OCI-LY1 (cell line): ENCODE measurements around the gene DOK7.

ENCODE experiments used
- CTCF ChIP-seq: fragments of 200-600 bp; sonication (generic), shearing (Covaris generic); IDR thresholded peaks from 2 replicates; pipeline ENCODE4 v1.5.1; 2017; ENCODE audit warnings: mild to moderate bottlenecking, antibody characterized with exemption, low read length, moderate library complexity, mixed read lengths
- EZH2 ChIP-seq: fragments of 200-600 bp; sonication (generic), shearing (Covaris generic); IDR thresholded peaks from 2 replicates; pipeline ENCODE4 v1.8.0; 2017; ENCODE audit warnings: borderline replicate concordance, mixed run types, mild to moderate bottlenecking, antibody characterized with exemption, low read length, moderate library complexity, mixed read lengths

- TF ChIP-seq CTCF (no peak), EZH2 (no peak)
Observed at GRCh38 chr4:3508542-3508941, 45.4 kb downstream of the DOK7 start.
